ENCODE results near the gene CD300LF. TPM values are rescaled to one million over a fixed set of nuclear protein-coding genes. Genes with fewer than 3 reads are reported as not detected.

Gene CD300LF
- total RNA-seq, 1 experiment from 2014 or later = not detected

- peaks cover 50% of the 10 kb centered on the region for H3K27me3 Mint-ChIP-seq (ENCODE audit: low read depth)
- no CpG with 5 or more reads among the region's 3 CpGs for WGBS (ENCODE audit: extremely low coverage, insufficient read length, low lambda C conversion rate)
- H3K4me1 ChIP-seq (ENCODE audit: insufficient read depth, low read length) = no peaks in the 10 kb centered on the region; the same call in 1 of the 2 replicates
- no peak for DNase-seq
- no peak overlapping the region for H3K23ac ChIP-seq (ENCODE audit: insufficient read length, low read depth, low read length)
- no peak overlapping the region for H3K14ac ChIP-seq (ENCODE audit: insufficient read depth, low read length)
- H2BK5ac ChIP-seq (ENCODE audit: insufficient read length, low read length) = no peak overlapping the region
- H3K79me1 ChIP-seq (ENCODE audit: insufficient read depth, low read depth, low read length, poor library complexity, severe bottlenecking) = no peaks in the 10 kb centered on the region
- H3K27me3 ChIP-seq (ENCODE audit: insufficient read depth, low read length) = no peaks in the 10 kb centered on the region; the same call in 1 of the 2 replicates
- no peak overlapping the region for H2AFZ ChIP-seq (ENCODE audit: low read length)
- no peak overlapping the region for H3K56ac ChIP-seq (ENCODE audit: insufficient read length, low read depth, low read length)
- H3K4me2 ChIP-seq (ENCODE audit: insufficient read depth, insufficient read length, low read length) = no peak overlapping the region
- H3K4me1 Mint-ChIP-seq = peaks cover 18% of the 10 kb centered on the region in 2 experiments
- no peak overlapping the region for H2AK5ac ChIP-seq (ENCODE audit: insufficient read length, low read length)
- no peak overlapping the region for H2BK12ac ChIP-seq (ENCODE audit: insufficient read length, low read depth, low read length)
- no peak overlapping the region for H2BK20ac ChIP-seq (ENCODE audit: low read depth, low read length, poor library complexity, severe bottlenecking)
- no peaks in the 10 kb centered on the region for H3K79me2 ChIP-seq (ENCODE audit: insufficient read depth, low read length)
- TF ChIP-seq CTCF (conservative IDR thresholded peaks at IDR 0.05) = peak; percentile 61
- no peaks in the 10 kb centered on the region for H3K23me2 ChIP-seq (ENCODE audit: insufficient read length, low read depth, low read length, poor library complexity, severe bottlenecking)
- H3K18ac ChIP-seq (ENCODE audit: insufficient read length, low read depth, low read length) = no peak overlapping the region
- no peak overlapping the region for H3K27ac Mint-ChIP-seq
- no peak overlapping the region for H2BK15ac ChIP-seq (ENCODE audit: low read depth, low read length)
- no peak overlapping the region for H3K9ac ChIP-seq (ENCODE audit: extremely low read depth, insufficient read length, low read length)
- no peak overlapping the region for H4K91ac ChIP-seq (ENCODE audit: insufficient read length, low read depth, low read length)
- H3K9me3 Mint-ChIP-seq = no peaks in the 10 kb centered on the region; a peak in 1 of 5 replicates
- H4K20me1 ChIP-seq (ENCODE audit: control insufficient read depth, insufficient read depth, insufficient read length) = no peaks in the 10 kb centered on the region
- H3K4me3 Mint-ChIP-seq = no peak overlapping the region
- no peaks in the 10 kb centered on the region for H3K36me3 Mint-ChIP-seq (ENCODE audit: insufficient read depth in 1 of 3, low read depth in 3 of 3)
- no peak overlapping the region for H4K8ac ChIP-seq (replicated peaks; ENCODE audit: insufficient read length, low read depth, low read length)
- H4K5ac ChIP-seq (ENCODE audit: insufficient read length, low read depth, low read length) = no peak overlapping the region
- H3K4ac ChIP-seq (ENCODE audit: low read depth, low read length) = no peak overlapping the region
- no peaks in the 10 kb centered on the region for H3K9me3 ChIP-seq (ENCODE audit: control insufficient read depth, low read depth, low read length)
- no peak overlapping the region for H3K27ac ChIP-seq (ENCODE audit: insufficient read length, low read depth, low read length)
- H2BK120ac ChIP-seq (ENCODE audit: low read depth, low read length, poor library complexity, severe bottlenecking) = no peak overlapping the region
- no peak overlapping the region for H3T11ph ChIP-seq (ENCODE audit: low read length)
Observed at GRCh38 chr17:74646231-74646630, 66.5 kb downstream of the CD300LF start.
